GM19467 (cell line): ENCODE data around the gene TMEM147.

Experiments
- ATAC-seq: cut with Tn5 transposase; IDR thresholded peaks from one replicate; pipeline ENCODE4 v1.9.1; 2021; ENCODE audit warnings: mild to moderate bottlenecking, moderate library complexity; ENCODE audit not compliant: unreplicated experiment

The TMEM147 gene

GRCh38 chr19:35545855-35546381, 492 bp downstream of the TMEM147 start:
- ATAC-seq: peak; percentile 30

DNA sequence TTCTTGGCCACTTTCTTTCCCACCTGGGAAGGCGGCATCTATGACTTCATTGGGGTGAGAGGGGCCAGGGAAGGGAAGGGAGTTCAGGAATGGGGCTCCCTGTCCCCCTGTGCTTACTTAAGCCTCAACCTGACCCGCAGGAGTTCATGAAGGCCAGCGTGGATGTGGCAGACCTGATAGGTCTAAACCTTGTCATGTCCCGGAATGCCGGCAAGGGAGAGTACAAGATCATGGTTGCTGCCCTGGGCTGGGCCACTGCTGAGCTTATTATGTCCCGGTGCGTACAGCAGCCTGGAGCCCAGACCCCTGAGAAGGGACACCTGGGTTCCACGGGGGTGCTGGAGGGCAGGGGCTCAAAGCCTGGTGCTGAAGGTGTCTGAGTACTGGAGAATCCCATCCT, 1.1 kb downstream of the TMEM147 start:
- ATAC-seq: no peak

GRCh38 chr19:35549174-35549788, 3.9 kb downstream of the TMEM147 start:
- ATAC-seq: no peak

DNA sequence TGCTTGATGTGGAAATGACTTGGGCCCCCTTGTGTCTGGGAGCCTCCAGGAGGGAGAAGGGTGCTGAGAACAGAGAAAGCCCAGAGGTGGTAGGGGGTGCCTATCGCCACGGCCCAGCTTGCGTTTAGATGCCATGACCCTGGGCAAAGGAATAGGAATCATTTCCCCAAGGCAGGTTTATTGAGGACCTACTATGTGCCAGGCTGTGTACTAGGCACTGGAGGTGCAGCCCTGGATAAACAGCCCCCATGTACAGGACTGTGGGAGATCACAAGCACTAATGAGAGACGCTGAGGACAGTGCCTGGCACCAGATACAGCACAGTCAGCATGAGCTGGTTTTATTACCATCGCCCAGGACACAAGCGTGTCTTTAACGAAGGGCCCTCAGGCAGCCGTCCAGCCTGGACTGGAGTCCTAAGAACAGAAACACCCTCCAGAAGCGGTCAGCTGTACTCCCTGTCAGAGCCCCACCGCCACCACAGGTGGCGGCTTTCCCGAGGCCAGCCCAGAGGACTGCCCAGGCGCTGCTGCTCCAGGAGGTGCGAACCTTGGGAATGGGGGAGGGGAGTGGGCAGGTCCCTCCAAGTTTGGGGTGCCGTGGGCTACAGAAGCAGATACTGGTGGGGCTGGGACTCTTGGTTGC, 4.6 kb downstream of the TMEM147 start:
- no peak for ATAC-seq

- no peak for ATAC-seq
Measured at GRCh38 chr19:35551091-35551810, 5.8 kb downstream of the TMEM147 start.

DNA sequence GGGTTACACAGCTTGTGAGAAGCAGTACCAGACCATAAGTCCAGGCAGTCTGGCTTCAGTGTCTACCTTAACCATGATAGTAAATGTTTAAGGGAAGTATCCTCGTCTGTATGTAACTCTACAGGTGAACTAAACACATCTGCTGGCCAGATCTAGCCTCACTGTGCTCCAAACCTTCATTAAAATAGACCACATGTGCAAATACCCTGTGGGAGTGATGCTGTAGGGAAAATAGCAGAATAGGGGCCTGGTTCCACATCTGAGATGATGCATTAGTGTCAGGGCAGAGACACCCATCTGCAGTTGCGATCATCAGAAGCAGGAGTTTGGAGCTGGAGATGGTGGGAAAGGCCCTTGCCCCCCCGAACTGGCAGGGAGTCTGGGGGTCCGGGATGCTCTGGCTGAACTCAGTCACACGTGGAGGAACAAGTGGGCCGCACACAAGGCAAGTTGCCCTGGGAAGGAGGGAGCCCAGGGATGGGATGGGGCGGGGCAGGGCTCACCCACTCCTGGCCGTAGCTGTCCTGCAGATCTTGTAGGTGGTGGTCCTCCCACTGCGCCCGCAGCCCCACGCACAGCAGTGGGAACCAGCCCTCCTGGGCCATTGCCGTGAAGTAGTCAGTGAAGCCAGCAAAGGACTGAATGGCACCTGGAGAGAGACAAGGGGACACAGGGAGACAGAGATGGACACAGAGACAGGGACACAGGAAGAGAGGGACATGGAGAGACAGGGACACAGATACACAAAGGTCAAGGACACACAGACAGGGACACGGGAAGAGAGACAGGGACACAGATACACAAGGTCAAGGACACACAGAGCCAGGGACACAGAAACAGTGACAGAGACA, 7.3 kb downstream of the TMEM147 start:
- ATAC-seq: no peak

GRCh38 chr19:35553385-35554000, 8.1 kb downstream of the TMEM147 start:
- ATAC-seq: no peak

DNA sequence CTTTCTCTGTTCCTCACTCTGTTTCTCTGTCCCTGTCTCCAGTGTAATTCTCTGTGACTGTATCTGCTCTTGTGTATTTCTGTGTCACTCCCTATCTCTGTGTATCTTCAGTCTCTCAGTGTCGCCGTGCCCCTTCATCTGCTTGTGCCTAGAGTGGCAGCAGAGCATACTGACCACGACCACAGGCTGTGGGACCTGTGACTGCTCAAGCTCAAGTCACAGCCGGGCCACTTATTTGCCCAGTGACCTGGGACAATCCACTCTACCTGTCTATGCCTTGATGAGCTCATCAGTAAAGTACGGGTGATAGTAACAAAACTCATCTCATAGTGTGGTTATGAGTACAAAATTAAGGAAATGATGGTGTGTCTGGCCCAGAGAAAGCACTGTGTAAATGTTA, 8.7 kb downstream of the TMEM147 start:
- ATAC-seq: no peak

- no peak for ATAC-seq
Measured at GRCh38 chr19:35555301-35556005, 10.0 kb downstream of the TMEM147 start.

- no peak for ATAC-seq
Measured at GRCh38 chr19:35556025-35556590, 10.7 kb downstream of the TMEM147 start.

DNA sequence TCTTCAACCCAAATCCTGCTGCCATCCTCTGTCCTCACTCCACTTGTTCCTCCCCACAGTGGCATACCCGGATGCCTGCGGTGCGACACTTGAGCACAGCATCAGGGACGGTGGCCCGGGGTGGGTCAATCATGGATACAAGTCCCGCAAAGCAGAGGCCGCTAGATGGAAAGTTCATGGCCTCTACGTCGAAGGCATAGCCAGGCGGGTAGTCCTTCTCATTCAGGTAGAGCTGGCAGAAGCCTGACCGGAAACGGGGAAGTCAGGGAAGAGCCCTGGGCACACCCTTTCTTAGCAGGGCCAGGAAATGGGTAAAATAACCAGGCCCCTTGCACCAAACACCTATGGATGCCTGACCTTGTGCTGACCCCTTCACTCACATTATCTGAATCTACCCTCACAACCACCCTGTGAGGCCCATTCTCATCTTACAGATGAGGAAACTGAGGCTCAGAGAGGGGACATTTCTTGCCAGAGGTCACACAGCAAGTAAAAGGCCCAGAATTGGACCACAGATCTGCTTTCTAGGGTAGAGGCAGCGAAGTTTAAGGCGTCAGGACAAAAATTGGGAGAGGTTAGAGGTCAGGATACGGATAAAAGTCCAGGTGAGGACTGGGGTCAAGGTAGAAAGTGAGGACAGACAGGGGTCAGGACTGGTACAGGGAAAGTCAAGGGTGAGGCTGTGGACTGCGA, 11.6 kb downstream of the TMEM147 start:
- no peak for ATAC-seq

DNA sequence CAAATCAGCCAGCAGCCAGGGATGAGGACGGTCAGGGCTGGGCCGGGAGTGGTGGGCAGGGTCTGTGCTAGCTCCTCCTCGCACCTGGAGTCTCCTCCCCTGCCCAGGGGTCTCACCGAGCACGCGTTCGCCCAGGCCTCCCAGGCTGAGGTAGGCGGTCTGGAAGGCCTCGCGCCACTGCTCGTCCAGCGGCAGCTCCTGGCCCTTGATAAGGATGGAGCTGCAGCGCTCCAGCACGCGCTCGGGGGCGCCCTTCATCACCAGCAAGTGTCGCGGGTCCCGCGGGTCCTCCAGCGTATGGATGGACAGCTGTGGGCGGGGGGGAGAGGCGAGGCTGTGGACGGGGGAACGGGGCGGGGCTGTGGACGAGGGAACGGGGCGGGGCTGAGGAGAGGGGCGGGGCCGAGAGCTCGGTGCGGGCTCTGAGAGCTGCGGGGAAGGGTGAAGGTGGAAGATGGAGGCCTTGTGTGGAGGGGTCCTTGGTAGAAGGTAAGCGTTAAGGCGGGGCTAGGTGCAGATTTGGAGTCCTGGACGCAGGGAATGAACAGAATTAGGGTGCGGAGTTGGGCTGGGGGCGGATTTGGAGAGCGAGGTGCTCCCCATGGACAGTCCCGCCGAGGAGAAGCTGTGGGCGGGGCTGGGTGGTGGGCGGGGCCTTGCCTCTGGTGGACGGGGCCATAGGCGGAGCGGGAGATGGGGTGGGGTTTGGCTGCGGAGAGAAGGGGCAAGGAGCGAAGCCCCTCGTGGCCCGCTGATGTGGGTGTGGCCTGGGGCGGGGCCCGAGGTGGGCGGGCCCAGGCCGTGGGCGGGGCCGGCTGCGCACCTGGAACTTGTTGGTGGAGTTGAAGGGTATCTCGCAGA, 12.3 kb downstream of the TMEM147 start:
- ATAC-seq: no peak

GRCh38 chr19:35558400-35559280, 13.2 kb downstream of the TMEM147 start:
- no peak for ATAC-seq

DNA sequence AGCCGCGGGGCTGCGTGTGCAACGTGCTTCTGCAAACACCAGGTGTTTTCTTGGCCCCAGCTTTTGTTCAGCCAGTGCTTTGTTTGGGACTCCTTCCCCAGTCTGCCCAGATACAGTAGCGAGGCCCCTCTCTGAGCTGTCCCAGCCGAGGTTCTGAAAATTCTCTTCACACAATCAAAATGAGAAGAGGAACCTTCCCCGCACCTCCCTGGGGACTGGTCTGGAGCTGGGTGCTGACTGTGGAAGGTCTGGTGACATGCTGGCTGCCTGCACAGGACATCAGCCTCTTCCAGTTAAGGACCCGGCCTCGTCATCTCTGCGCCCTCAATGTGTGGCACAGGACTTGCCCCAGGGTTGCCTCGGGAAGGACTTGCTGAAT, 13.8 kb downstream of the TMEM147 start:
- peak; percentile 61 for ATAC-seq

DNA sequence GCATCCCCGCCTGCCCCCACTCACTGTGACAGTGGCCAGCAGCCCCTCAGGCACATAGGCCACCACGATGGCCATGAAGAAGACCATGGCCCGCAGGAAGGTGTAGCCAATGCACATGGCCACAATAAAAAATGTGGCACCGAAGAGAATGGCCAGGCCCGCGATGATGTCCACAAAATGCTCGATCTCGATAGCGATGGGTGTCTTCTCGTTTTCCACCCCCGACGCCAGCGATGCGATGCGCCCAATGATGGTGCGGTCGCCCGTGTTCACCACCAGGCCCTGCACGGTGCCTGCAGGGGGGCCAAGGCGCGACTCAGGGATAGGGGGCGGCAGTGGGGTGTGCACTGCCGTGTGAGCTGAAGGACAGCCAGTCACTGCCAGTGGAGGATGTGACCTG, 14.4 kb downstream of the TMEM147 start:
- no peak for ATAC-seq

GRCh38 chr19:35560271-35560670, 14.8 kb downstream of the TMEM147 start:
- no peak for ATAC-seq

GRCh38 chr19:35560677-35561076, 15.3 kb downstream of the TMEM147 start:
- no peak for ATAC-seq
